ENCODE results near the gene APLP1.

The APLP1 gene

DNA sequence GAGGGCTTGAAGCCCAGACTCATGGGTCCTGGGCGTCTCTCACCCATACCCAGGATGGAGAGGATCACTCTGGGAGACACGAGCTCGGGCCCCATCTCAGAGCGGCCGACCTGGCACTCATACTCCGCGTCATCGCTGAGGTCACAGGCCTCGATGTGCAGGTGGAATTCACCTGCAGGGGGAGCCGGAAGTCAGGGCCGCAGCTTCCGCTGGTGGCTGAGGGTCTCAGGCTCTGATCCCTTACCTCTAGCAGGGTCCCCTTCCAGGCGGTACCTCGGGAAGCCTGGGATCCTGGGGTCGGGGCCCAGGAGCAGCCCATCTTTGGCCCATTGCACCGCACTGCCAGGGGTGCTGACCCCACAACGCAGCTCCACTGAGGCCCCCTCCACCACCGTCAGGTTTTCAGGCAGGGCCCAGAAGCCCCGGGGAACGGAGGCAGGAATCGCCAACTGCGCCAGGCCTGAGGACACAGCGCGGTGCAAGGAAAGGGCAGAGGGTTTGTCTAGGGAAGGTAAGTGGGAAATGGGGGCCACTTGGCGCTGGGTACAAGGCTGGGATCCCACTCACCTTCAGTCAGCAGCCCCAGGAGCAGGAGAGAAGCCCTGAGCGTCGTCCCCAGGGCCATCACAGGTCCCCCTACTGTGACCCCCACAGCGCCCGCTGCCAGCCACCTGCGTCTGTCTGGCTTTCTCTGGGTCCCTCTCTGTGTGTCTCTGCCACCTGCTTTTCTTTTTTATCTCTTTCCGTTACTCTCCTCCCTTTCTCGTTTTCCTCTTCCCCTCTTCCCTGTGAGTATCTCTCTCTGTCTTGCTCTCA, 17.0 kb upstream of the APLP1 start:
- H3K4me3 ChIP-seq (ENCODE audit: low read depth, low read length) = no peak overlapping the region
- DNase-seq (ENCODE audit: low read depth, low spot score) = no peak
- no peak for TF ChIP-seq CTCF (IDR thresholded peaks at IDR 0.05; ENCODE audit: insufficient read depth, low read length, missing control alignments)
- CTCF ChIA-PET = no interaction called here
- POLR2A ChIA-PET = no interaction called here

- DNase-seq (ENCODE audit: low read depth, low spot score) = no peak
- TF ChIP-seq CTCF (IDR thresholded peaks at IDR 0.05; ENCODE audit: insufficient read depth, low read length, missing control alignments) = no peak
- ChIA-PET CTCF (no interaction called here), POLR2A (no interaction called here)
- H3K4me3 ChIP-seq (ENCODE audit: low read depth, low read length) = no peak within 1 kb of the TSS
These were observed 16.2 kb upstream of the APLP1 start, which contains the start of gene NPHS1 for GRCh38 chr19:35852029-35852780. NPHS1 (minus strand) TSS chr19:35852504; CDS start chr19:35851837, 667 bp downstream.

DNA sequence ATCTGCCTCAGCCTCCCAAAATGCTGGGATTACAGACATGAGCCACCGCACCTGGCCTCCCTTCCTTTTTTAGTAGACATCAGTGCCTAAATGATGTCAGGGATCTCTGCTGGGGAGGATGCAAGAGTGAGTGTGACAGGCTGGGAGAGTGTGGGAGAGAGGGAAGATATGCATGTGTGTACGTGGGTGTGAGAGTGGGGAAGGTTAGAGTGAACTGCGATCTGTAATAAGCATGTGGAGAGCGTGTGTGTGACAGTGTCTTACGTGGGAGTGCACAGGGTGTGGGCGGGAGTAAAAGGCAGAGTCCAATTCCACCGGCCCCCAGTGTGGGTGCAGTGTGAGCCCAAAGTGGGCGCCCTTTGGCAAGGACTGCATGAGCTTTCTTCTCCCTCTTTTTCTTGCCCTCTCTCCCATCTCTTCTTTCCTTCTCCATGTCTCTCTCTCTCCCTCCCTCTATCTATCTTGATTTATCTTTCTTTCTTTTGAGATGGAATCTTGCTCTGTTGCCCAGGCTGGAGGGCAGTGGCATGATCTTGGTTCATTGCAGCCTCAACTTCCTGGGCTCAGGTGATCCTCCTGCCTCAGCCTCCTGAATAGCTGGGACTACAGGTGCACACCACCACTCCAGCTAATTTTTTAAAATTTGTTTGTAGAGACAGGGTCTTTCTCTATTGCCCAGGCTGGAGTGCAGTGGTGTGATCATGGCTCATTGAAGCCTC, 15.2 kb upstream of the APLP1 start:
- ChIA-PET CTCF (no interaction called here), POLR2A (no interaction called here)

DNA sequence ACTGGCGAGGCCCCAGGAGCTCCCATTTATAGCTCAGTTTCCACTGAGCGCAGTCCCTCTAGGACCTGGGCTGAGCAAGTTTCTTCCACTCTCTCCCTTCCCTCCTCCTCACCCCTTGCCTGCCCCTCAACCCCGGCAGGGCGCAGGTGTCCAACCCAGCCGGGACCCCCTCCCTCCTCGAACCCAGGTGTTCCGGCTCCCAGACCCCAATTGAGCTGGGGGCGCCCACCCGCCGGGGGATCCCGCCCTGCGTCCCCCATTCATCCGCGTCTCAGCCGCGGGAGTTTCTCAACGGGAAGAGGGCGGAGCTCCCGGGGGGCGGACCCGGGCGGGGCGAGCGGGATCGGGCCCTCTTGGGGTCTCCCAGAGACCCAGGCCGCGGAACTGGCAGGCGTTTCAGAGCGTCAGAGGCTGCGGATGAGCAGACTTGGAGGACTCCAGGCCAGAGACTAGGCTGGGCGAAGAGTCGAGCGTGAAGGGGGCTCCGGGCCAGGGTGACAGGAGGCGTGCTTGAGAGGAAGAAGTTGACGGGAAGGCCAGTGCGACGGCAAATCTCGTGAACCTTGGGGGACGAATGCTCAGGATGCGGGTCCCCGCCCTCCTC, 11.7 kb upstream of the APLP1 start, which contains the start of gene KIRREL2:
TSS of gene KIRREL2 (plus strand) at position 366 of the 604 bp plus-strand sequence. CDS start at position 575, 209 bp downstream.
- TF ChIP-seq CTCF (IDR thresholded peaks at IDR 0.05; ENCODE audit: insufficient read depth, low read length, missing control alignments) = no peak
- ChIA-PET CTCF (interaction anchor here (0.6 to 2.2 kb wide), 2 partner anchors 12 to 188 kb away, joined by 4 read pairs; partner anchors contain the start of gene APLP1), POLR2A (interaction anchor here (0.5 kb wide), 1 partner anchor 94 kb away, joined by 3 read pairs; no protein-coding TSS in a partner anchor)
- H3K4me3 ChIP-seq (ENCODE audit: low read depth, low read length) = peak within 1 kb of the TSS; percentile 47
- no peak for DNase-seq (ENCODE audit: low read depth, low spot score)

More for the DNA sequence above, 15.2 kb upstream of the APLP1 start:
- no peak for TF ChIP-seq CTCF (IDR thresholded peaks at IDR 0.05; ENCODE audit: insufficient read depth, low read length, missing control alignments)
- H3K4me3 ChIP-seq (ENCODE audit: low read depth, low read length) = no peak overlapping the region
- DNase-seq (ENCODE audit: low read depth, low spot score) = no peak

DNA sequence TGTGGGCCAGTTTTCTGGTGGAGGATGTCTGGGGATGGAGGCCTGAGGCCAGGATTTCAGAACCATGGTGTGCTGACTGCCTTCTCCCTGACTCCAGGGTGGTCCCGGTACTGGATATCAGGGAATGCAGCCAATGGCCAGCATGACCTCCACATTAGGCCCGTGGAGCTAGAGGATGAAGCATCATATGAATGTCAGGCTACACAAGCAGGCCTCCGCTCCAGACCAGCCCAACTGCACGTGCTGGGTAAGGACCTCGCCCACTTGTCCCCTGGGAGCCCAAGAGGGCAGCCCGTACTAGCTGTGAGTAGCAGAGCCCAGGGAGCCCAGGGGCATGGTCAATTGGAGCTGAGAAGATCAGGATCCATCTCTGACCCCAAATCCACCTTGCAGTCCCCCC, 10.1 kb upstream of the APLP1 start:
- DNase-seq (ENCODE audit: low read depth, low spot score) = no peak
- CTCF ChIA-PET = no interaction called here
- no peak overlapping the region for H3K4me3 ChIP-seq (ENCODE audit: low read depth, low read length)
- POLR2A ChIA-PET = no interaction called here
- no peak for TF ChIP-seq CTCF (IDR thresholded peaks at IDR 0.05; ENCODE audit: insufficient read depth, low read length, missing control alignments)

Measured in AG04449 (cell line).